CD4-positive, alpha-beta T cell treated with Interferon alpha-2 for 1 hour (primary cell): ENCODE results near the gene ZNF555.
"Not testable (repeated sequence)": the region's sequence is repeated elsewhere in the genome, so short reads cannot be mapped to it uniquely, and the experiment has no call there.

ENCODE experiments used
- DNase-seq, 2 donors: peaks; one replicate each; pipeline ENCODE4 v3.0.0-alpha.2; 2020 to 2022

Gene ZNF555

GRCh38 chr19:2807379-2808128, 33.7 kb upstream of the ZNF555 start:
- DNase-seq: no peak

GRCh38 chr19:2808129-2808941, 32.9 kb upstream of the ZNF555 start:
- DNase-seq: no peak

- DNase-seq: no peak
Observed at GRCh38 chr19:2809387-2810140, 31.7 kb upstream of the ZNF555 start.

- DNase-seq: no peak
Observed at GRCh38 chr19:2810141-2811091, 30.9 kb upstream of the ZNF555 start.

DNA sequence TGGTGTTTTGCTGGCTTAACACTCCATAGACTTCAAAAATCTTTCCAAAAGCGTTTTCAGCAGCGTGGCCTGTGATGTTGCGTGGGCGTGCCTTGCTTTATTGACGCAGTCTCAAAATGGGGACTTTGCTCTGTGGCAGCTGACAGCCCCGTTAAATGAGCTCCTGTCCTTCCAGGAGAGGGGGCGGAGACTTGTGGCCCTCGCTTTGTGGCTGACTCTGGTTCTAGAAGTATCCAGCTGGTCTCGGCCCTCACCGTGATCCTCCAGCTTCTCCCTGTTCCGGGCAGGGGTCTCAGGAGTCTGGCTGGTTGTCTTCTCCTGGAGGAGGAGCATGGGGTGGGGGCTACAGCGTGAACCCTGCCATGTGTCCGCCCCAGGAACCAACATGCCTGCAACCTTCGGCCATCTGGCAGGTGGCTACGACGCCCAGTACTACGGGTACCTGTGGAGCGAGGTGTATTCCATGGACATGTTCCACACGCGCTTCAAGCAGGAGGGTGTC, 30.0 kb upstream of the ZNF555 start:
- DNase-seq: no peak

DNA sequence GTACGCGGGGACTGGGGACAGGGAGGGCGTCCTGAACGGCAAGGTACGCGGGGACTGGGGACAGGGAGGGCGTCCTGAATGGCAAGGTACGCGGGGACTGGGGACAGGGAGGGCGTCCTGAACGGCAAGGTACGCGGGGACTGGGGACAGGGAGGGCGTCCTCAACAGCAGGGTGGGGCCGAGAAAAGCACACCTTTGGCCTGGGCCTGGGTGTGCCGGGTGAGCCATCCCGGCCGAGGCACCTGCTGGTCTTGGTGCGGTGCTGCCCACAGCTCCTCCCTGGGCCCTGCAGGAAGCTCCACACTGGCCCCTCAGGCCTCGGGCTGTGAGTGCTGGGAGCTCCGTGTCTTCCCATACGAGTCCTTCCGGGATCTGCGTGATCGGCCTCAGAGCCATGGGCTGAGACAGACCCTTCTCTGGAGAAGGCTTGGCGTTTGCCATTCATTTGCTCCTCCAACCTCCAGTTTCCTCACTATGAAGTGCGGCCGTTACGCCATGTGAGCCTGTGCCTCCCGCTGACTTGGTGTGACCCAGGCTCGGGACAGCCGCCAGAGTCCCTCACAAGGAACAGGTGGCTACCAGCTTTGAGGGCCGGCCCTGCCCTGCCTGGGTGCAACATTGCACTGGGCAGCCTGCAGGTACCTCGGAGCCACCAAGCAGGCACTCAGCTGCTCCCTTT, 29.4 kb upstream of the ZNF555 start:
- DNase-seq: no peak

GRCh38 chr19:2812414-2813234, 28.7 kb upstream of the ZNF555 start:
- no peak for DNase-seq

GRCh38 chr19:2813235-2814160, 27.8 kb upstream of the ZNF555 start:
- DNase-seq: no peak

GRCh38 chr19:2814426-2814825, 26.8 kb upstream of the ZNF555 start:
- no peak for DNase-seq

- DNase-seq: no peak
Observed at GRCh38 chr19:2815191-2815614, 26.1 kb upstream of the ZNF555 start.

DNA sequence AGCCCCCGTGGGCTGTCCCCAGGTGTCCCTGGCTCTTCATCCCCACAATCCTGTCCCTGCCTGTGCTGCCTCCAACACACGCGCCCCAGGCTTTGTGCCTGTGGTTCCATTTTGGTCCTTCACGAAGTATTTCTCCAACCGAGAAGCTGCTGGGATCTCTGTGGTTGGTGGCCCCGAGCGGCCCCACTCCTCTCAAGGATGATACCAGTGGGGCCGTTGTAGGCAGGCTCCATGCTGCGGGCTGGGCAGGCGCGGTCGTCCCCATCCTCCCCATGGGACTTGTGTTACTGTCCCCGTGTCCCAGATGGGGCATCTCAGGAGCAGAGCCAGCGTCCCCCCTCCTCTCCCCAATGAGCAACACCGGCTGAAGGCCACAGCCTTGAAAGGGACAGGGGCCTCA, 25.4 kb upstream of the ZNF555 start:
- no peak for DNase-seq

DNA sequence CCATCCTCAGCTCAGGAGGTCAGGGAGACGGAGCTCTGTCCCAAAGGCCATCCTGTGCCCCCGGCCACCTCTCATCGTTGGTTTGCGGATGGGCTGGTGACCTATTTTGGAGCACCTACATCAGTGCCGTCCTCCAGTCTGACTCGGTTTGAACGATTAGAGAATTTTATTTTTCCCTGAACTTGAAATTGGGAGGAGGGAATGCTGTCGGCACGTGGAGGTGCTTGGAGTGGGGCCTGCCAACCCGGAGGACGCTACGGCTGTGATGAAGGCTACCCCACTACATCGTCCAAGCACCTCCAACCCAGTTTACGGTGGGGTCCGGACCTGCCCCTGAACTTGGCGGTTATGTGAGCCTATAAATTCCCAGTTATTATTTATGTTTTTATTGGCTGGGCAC, 24.6 kb upstream of the ZNF555 start:
- DNase-seq: no peak

GRCh38 chr19:2817237-2817829, 23.9 kb upstream of the ZNF555 start:
- not testable (repeated sequence) for DNase-seq

GRCh38 chr19:2819540-2820111, 21.6 kb upstream of the ZNF555 start, which contains the start of gene ZNF554:
Gene ZNF554 (plus strand): TSS chr19:2819868. CDS start chr19:2820072, 204 bp downstream.
- peak; percentile 97 for DNase-seq

GRCh38 chr19:2820112-2820702, 21.1 kb upstream of the ZNF555 start:
- DNase-seq: no peak

DNA sequence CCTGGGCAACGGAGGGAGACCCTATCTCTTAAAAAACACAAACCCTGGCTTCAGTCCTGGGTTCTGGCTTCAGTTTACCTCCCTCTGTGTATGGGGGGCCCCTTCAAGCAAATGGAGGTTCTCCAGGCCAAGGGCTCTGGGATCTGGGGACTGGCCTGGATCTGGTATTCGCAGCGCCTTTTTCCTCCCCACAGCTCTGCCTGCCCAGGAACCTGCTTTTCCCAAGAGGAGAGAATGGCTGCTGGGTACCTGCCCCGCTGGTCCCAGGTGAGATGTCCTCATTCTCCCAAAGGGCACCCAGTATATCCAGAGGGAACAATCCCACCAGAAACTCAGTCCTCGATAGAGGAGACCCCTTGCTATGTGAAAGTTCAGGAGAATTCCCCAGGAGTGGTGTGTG, 18.4 kb upstream of the ZNF555 start:
- DNase-seq: no peak

GRCh38 chr19:2823646-2824045, 17.6 kb upstream of the ZNF555 start:
- DNase-seq: no peak

- no peak for DNase-seq
Observed at GRCh38 chr19:2824129-2824528, 17.1 kb upstream of the ZNF555 start.
